HG02678 (cell line): ENCODE results near the gene FOXA1.

ENCODE experiments used
- ATAC-seq: cut with Tn5 transposase; IDR thresholded peaks from one replicate; pipeline ENCODE4 v1.9.1; 2021; ENCODE audit warnings: mild to moderate bottlenecking, moderate library complexity; ENCODE audit not compliant: unreplicated experiment

FOXA1 gene

DNA sequence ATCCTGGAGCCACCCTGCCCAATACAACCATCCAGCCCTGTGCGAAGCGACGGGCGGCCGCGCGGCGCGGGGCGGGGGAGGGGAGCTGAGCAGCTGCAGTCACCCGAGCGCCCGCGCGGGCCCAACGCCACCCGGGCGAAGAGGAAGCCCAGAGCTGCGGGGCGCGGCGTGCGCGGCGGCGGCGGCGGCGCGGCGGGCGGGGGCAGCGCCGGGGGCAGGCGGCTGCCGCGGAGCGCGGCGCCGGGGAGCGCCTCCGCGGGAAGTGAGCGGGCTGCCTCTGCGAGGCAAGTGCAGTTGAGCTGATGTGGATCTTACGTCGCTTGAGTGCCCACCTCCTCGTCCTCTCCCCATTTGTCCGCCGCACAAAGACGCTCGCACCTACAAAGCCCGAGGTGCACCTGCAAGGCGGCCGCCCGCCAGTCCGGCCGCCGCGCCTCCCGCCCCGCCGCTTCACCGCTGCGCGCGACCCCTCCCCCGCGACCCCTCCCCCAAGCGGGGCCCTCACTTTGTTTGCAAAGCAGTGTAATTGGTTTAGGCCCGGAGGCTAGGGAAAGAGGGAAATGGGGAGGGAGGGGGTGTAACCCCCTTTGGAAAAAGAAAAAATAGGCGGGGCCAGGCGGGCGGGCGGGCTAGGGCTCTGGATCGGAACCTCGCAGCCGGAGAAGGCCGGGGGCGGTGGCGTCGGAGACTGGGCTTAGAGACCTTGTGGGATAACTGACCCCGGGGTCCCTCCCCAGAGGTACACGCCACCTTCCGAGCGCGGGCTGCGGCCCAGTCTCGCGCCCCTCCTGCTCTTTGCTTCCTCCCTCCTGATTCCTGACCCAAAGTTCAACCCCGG, at the start of gene FOXA1, which contains the start of gene TTC6:
Gene FOXA1, minus strand, starts transcription at position 279 of the 838 bp plus-strand sequence. Its CDS starts 277 bp downstream, at position 2.
Gene TTC6, plus strand, starts transcription at position 659 of the 838 bp plus-strand sequence. CDS start 26,436 bp downstream, outside the sequence.
- ATAC-seq: no peak

- ATAC-seq: no peak
Observed at GRCh38 chr14:37643701-37644100, 48.7 kb upstream of the FOXA1 start.

DNA sequence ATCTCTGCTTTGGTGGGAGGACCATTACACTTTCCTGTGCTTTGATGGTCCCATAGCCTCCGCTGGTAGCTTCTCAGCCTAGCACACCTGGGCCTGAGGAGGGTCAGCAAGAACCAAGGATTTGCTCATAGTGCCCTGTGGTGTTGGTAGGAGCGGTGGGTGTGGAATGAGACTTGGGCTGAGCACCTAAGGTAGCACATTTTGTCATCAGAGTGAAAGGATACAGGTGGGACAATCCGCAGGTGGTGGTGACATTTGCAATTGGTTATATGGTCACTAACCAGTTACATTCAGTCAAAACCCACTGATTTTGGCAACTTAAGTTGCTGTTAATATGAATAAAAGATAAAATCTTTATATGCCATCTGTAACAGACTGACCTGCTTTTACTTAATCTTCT, 47.1 kb upstream of the FOXA1 start:
- no peak for ATAC-seq

DNA sequence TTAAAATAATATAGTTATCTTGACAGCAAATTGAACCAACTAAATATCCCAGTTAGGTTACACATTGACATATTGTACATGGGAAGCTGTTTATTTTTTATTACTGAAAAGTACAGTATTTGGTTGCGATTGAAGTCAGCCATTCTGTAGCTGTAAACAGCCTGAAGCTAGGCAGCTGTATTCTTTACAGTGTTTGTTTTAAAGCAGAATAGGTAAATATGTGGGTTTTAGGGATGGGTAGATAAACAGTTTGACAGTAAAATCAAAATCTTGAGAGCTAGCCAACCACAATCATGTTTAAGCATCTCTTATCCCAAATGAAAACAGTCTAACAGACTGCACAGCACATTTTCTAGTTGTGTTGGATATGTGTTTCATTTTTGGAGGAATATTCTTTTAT, 46.1 kb upstream of the FOXA1 start:
- no peak for ATAC-seq

DNA sequence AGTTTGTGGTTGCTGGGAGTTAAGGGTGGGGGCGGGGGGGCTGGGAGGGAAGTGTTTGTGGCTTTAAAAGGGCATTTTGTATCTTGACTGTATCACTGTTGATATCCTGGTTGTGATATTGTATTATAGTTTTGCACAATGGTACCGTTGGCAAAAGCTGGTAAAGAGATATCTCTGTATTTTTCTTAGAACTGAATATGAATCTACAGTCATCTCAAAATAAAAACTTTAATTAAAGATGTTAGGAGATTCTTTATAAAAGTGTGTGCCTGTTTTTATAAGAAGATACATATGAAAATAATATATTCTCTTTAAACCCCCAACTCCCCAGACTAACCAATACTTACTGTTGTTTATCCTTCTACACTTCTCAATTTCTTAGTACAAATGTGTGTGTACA, 43.5 kb upstream of the FOXA1 start:
- no peak for ATAC-seq

GRCh38 chr14:37637341-37637740, 42.3 kb upstream of the FOXA1 start:
- ATAC-seq: no peak

- no peak for ATAC-seq
Observed at GRCh38 chr14:37625597-37626595, 30.8 kb upstream of the FOXA1 start.

DNA sequence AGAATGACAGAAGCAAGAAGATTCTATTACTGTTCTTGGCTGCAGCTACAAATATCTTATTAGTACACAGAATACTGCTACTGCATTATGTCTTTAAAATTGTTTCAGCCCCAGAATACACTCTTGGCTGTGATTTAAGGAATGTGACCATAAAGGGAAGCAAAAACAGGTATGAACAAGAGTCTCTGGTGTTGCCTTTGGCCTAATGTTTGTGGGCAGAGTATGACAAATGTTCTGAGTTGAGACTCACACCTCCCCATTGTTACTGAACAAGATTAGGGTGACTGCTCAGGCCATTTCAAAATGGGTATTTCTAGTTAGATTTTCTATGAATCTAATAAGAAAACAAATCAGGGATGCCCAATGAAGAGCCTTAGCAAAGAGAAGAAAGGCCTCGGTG, 28.9 kb upstream of the FOXA1 start:
- no peak for ATAC-seq

GRCh38 chr14:37623426-37623951, 28.4 kb upstream of the FOXA1 start:
- ATAC-seq: no peak

DNA sequence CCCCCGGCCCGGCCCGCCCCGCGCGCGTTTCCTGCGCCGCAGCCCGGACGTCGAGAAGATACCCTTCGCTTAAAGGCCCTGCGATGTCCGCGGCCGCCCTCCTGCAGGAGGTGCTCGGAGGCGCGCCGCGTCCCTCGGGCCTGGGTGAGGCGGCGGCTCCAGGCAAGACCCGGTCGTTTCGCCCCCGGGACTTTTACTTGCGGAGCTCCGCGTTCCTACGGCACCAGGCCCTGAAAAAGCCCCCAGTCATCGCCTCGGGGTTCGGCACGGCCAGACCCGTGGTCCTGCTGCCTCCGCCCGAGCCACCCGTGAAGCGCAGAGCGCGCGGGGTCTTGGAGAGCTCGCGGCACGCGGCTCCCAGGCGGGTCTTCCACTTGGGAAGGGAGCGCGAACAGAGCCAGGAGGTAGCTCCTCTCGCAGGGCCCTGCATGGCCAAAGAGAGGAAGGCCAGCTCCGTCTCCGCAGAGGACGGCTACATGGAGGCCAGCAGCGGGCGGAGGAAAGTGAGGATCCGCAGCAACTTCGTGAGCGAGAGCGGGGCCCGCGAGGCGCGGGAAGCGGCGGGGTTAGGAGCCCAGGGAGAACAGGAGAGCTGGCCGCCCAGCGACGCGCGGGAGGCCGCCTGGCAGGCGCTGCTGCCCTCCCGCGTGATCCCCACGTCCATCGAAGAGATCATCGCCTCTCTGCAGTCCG, 27.3 kb upstream of the FOXA1 start:
- ATAC-seq: no peak

DNA sequence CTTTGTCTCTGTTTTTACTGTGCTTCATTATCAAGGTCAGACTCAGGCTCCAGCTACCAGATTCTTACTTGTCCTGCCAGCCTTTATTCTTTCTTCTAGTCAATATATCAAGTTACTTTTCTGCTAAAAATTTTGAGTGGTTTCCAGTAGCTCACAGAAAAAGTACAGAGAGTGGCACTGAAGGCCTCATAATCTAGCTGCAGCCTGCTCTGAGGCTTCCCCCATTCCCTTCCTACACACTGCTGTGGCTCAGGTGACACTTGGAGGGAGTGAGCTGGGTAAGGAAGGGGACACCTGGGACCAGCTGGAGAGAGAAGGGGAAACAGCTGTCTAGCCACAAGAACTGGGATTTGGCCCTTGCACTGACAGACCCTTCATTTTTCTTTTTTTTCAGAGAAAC, 25.8 kb upstream of the FOXA1 start:
- ATAC-seq: no peak

DNA sequence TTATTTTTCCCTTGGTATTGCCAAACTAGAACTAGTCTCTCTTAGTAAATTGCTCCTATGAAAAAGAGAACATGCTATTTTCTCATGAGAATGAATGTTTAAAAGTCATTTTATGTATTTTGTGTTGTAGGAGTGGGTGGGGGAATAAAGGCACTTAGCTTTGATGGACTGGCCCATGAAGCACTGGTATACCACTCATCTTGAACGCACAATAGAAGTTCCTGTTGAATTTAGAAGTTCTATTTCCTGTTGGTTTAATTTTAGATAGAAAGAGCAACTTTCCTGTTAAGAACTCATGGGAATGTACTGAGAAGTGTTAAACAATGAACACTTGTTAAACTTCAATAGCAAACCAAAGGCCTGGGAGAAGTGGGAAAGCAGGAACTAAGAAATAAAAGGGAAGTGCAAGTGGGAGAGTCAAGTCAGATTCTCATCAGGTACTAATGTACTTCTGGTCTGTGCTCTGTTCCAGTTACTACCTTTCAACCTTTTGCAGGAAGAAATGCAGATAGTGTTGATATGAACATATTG, 23.5 kb upstream of the FOXA1 start:
- ATAC-seq: no peak

DNA sequence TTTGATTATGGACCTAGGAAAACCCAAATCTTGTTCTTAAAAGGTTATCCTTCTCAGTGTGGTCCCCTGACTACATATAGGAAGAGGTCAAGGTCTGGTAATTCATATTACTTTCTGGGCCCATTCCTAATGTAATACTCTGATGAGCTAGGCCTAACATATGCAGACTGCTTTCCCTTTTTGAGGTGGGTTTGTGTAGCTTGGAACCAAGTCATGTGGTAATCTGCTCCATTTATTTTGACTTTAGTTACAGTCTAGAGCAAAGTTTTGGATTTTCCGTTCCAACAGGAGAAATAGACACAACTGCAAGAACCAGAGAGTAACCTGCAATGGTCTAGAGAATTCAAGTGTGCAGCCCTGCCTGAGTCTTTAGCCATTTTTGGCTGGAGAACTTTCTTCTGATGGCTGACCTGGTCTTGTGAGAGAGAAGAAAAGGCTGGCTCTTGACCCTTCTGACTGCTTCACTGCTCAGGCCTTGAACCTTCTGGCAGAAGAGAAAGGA, 22.9 kb upstream of the FOXA1 start:
- ATAC-seq: no peak

DNA sequence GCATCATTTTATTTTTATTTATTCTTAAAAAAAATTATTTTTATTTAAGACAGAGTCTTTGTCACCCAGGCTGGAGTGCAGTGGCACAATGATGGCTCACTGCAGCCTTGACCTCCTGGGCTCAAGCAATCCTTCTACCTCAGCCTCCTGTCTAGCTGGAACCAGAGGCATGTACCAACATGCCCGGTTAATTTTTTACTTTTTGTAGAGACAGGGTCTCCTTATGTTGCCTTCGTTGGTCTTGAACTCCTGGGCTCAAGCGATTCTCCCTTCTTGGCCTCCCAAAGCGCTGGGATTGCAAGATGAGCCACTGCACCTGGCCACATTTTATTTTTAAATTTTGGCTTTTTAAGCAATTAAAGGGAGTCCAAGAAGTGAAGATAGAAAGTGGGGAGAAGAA, 21.8 kb upstream of the FOXA1 start:
- no peak for ATAC-seq

- ATAC-seq: no peak
Observed at GRCh38 chr14:37615582-37616289, 20.7 kb upstream of the FOXA1 start.

GRCh38 chr14:37610945-37611523, 16.0 kb upstream of the FOXA1 start:
- no peak for ATAC-seq

DNA sequence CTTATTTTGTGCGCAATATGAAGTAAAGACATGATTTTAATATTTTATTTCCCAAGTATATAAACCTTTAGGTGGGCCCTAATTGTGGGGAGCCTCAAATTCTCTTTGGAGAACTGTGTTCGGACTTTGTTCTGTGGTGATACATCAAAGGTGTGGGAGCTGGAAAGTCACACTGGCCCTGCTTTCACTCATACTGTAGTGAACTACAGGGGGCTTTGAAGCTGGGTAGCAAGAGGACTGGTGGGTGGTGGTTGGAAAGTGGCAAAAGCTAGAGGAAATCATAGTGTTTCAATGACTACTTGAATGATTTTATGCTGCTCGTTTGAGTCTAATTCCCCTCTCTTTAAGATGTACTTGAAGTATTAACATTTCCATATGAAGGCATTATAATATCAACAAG, 13.6 kb upstream of the FOXA1 start:
- ATAC-seq: no peak

DNA sequence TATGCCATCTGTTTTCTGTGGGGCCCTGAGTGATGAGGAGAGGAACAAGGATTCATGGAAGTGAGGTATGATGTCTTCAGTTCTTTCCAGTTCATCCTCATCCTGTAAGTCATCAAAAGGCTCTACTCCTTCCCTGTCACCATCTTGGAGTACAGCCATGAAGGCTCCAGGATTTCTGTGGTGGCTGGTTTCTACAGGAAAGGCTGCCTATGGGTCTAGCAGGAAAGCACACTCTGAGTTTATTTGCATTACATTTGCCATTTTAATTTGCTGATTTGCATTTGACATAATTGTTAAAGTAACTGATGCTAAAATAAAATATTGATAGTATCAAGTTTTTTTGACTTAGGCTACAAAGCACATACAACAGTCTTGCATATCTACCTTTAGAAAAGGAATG, 11.6 kb upstream of the FOXA1 start:
- no peak for ATAC-seq

DNA sequence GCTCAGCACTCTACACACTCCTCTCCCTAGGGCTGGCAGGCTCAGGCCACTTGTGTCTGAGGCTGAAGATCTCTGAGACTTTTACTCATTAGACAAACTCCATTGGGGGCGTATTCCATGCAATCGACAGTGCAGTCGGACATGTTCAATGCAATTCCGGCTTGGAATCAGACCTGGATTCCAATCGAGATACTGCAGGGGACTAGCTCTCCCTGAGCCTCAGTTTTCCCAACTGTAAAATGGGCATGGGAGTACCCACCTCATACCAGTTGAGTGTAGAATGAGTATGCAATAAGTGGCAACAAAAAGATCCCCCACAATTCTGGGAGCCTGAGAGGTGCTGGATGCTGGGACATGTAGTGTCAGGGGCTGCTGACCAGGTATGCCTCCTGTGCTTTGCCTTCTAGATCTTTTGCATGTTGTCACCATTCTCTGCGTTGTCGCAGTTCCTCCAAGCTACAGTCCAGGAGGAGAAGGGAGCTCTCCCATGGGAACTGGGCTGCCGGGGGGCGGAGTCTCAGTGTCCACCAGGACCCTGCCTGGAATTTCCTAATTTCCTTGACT, 8.7 kb upstream of the FOXA1 start:
- ATAC-seq: no peak
